Sciatic nerve (tissue), 2 donors: ENCODE measurements around the gene USP9X. TPM values are rescaled to one million over a fixed set of nuclear protein-coding genes. Genes with fewer than 3 reads are reported as not detected.
"Not testable (repeated sequence)": the region's sequence is repeated elsewhere in the genome, so short reads cannot be mapped to it uniquely, and the experiment has no call there.

Experiments
- ATAC-seq: fragments of 200-7000 bp; cut with Tn5 transposase; one replicate; pipeline ENCODE4 v1.9.1; 2020; ENCODE audit warnings: mild to moderate bottlenecking, moderate library complexity
- DNase-seq: peaks from one replicate; pipeline ENCODE4 v3.0.0-alpha.2; 2020; ENCODE audit warnings: low spot score
- intact Hi-C: fragments of 100-400 bp; cut with DNase I; formaldehyde crosslinking; loops from one replicate; pipeline ENCODE4 v1.14.2; 2022
- total RNA-seq: library from RNA; stranded (reverse); fragmentation: NEBNext Ultra II Directional; extraction: Animal tissue kit (Norgen Biotek cat#: 25700); gene quantifications from one replicate; pipeline ENCODE4 v1.2.1, GENCODE V29; 2021
- donor health status: DM: no; HTN: no; CAD: no.
- donor health status: DM: no; HTN: no; CAD: no.

The USP9X gene
- total RNA-seq, 1 donor from 2014 or later: 97.2 TPM

DNA sequence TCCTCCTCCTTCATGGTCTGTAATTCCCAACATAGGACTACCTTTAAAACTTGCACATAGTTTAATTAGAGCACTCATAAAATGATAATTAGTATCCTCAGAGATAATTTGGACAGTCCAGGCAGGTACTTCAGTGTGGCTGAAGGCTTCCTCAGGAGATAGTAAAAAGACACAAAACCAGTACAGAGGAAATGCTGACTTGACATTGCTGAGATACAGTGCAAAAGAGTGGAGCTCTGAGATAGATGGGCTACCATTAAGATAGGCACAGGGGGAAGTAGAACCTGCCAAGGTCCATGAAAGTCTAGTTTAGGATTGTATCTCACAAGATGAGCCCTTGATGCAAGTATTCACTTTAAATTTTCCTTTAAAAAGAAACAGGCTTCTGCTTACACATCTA lies 91.0 kb downstream of the USP9X start:
- intact Hi-C loops: no loop called here
- ATAC-seq: no peak
- DNase-seq: no peak

DNA sequence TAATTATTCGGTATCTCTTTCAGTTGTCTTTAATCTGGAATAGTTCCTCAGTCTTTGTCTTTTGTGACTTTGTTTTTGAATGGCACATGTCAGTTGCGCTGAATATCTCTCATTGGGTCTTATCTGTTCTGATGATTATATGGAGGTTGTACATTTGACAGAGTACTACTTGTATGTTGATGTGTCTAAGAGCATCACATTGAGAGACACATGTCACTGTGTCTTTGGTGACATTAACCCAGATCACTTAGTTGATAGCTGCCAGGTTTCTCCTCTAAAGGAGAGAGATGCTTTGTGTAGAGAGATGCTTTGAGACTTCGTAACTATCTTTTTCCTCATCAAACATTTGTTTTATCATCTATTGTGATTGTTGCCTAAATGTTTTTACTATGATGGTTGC lies 92.1 kb downstream of the USP9X start:
- intact Hi-C loops: no loop called here
- DNase-seq (no peak), ATAC-seq (no peak)

- ATAC-seq (no peak), DNase-seq (no peak)
- intact Hi-C loops: no loop called here
These were observed 93.0 kb downstream of the USP9X start for GRCh38 chrX:41178201-41178600.

DNA sequence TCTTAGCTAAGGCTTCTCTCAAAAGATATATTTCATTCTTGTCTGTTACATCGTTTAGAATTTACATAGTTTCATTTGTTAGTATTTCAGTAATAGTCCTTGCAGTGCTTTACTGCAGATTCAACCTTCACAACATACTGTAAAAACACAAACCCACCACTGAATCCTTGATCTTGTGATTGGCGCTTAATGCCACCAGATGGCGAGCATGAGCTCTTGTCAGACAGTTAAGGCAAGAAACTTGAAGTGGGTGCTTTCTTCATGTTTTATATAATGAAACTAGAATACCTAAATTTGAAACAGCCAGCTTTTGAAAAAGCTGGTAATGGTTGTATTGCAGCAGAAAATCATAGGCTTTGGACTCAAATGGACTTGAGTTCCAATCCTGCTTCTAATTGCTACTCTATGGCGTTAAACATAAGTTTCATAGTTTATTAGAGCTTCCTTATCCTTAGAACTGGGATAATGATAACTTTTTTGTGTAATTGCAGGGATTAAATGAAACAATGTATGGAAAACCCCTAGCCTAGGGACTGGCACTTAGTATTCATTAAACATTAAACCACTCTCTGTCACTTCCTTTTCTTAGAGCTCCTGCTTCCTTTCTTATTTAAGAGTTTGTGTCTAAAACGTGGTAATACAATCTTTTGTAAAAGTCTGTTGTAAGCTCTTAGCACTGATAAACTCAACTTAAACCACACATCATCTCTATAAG lies 95.1 kb downstream of the USP9X start:
- ATAC-seq (peak; percentile 70), DNase-seq (peak; percentile 67)
- intact Hi-C loops: no loop called here

DNA sequence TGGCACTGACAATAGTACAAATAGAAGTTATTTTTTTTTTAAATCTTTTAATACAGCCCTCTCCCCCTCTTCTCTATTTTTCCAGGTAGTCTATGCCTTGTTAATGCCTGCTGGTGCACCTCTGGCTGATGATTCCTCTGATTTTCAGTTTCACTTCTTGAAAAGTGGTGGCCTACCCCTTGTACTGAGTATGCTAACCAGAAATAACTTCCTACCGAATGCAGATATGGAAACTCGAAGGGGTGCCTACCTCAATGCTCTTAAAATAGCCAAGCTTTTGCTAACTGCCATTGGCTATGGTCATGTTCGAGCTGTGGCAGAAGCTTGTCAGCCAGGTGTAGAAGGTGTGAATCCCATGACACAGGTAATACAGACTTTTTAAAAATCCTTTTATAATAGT lies 99.1 kb downstream of the USP9X start:
- DNase-seq (no peak), ATAC-seq (no peak)
- intact Hi-C loops: no loop called here

- DNase-seq, ATAC-seq, intact Hi-C loops: not testable (repeated sequence)
These were observed 101.7 kb downstream of the USP9X start for GRCh38 chrX:41186946-41187345.

DNA sequence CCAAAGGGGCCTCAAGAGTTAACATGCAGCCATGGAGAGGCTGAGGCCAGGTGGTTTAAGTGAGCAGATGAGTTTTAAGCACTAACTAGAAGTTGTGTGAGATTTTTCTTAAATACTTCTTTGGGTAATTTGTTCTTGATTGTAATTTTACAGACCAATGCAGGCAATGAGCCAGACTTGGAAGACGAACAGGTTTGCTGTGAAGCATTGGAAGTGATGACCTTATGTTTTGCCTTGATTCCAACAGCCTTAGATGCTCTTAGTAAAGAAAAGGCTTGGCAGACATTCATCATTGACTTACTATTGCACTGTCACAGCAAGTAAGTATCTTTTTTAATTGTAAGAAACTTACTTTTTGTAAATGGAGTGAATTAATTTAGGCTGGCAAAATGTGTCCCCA lies 103.9 kb downstream of the USP9X start:
- intact Hi-C loops: no loop called here
- DNase-seq: no peak

GRCh38 chrX:41192880-41193279 lies 107.6 kb downstream of the USP9X start:
- ATAC-seq: no peak
- no peak for DNase-seq
- intact Hi-C loops: no loop called here

More for the DNA sequence above, 103.9 kb downstream of the USP9X start:
- ATAC-seq: no peak

GRCh38 chrX:41198410-41198809 lies 113.2 kb downstream of the USP9X start:
- intact Hi-C loops: no loop called here
- ATAC-seq (no peak), DNase-seq (no peak)

GRCh38 chrX:41200785-41201184 lies 115.5 kb downstream of the USP9X start:
- intact Hi-C loops: no loop called here
- DNase-seq: no peak
- ATAC-seq: no peak

GRCh38 chrX:41209853-41210252 lies 124.6 kb downstream of the USP9X start:
- intact Hi-C loops: no loop called here
- ATAC-seq (no peak), DNase-seq (no peak)

DNA sequence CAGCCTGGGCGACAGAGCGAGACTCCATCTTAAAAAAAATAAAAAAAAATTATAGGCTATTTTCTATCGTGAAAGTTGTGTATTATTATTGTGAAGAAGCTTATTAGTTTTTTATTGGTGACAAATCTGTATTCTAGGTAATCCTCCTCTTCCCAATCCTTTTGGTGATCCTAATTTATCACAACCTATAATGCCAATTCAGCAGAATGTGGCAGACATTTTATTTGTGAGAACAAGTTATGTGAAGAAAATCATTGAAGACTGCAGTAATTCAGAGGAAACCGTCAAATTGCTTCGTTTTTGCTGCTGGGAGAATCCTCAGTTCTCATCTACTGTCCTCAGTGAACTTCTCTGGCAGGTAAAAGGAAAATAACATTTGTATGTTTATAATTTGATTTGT lies 139.4 kb downstream of the USP9X start:
- ATAC-seq: no peak
- DNase-seq: no peak
- intact Hi-C loops: no loop called here

- DNase-seq (no peak), ATAC-seq (no peak)
- intact Hi-C loops: no loop called here
These were observed 148.7 kb downstream of the USP9X start for GRCh38 chrX:41233988-41234387.

DNA sequence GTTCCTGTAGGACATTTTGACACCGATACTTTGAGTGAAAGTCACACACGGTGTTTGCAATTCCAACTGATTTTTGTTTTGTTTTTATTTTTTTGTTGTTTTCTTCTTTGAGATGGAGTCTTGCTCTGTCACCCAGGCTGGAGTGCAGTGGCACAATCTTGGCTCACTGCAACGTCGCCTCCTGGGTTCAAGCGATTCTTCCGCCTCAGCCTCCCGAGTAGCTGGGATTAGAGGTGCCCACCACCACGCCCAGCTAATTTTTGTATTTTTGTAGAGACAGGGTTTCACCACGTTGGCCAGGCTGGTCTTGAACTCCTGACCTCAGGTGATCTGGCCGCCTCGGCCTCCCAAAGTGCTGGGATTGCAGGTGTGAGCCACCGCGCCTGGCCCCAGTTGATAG lies 149.2 kb downstream of the USP9X start:
- intact Hi-C loops, ATAC-seq, DNase-seq: not testable (repeated sequence)

DNA sequence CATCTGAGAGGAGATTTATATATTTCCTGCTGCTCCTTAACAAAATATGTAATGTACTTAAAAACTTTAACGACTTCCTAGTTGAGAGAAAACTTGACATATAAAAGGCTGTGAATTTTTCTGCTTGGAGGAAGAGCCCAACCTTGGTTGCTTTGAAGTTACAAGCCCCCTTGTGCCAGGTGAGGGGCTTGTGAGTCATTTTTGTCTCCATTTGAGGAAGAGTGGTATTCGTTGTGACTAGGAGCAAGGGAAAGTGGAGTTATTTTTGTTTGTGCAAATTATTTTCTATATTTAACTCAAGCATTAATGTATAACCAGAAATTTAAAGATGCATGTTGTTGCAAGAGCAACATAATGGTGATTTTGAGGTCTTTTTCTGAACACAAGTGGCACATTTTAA lies 149.7 kb downstream of the USP9X start:
- DNase-seq (no peak), ATAC-seq (no peak)
- intact Hi-C loops: no loop called here

DNA sequence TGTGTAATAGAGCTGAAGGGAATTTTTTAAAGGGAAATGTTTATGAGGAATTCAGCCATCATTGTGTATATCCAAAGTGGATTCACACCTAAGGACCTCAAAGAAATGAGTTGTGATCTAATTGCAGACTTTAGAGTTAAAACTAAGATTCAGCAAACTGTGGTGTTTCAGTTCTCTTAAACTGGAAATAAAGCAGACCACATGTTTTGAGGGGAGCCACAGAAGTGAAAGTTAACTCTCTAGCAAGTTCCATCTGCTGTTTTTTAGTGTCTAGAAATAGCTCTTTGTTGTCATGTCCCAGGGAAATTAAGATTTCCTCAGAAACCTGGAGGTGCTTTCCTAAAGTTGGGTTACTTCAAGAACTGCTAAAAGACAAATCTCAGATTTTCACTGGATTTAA lies 151.4 kb downstream of the USP9X start:
- intact Hi-C loops: no loop called here
- DNase-seq (no peak), ATAC-seq (peak; percentile 28)

GRCh38 chrX:41240509-41240908 lies 155.3 kb downstream of the USP9X start:
- intact Hi-C loops: no loop called here
- DNase-seq: no peak
- ATAC-seq: no peak

- DNase-seq (no peak), ATAC-seq (no peak)
- intact Hi-C loops: no loop called here
These were observed 156.7 kb downstream of the USP9X start for GRCh38 chrX:41241962-41242361.

GRCh38 chrX:41245641-41246040 lies 160.4 kb downstream of the USP9X start:
- intact Hi-C loops: no loop called here
- DNase-seq: no peak
- no peak for ATAC-seq

DNA sequence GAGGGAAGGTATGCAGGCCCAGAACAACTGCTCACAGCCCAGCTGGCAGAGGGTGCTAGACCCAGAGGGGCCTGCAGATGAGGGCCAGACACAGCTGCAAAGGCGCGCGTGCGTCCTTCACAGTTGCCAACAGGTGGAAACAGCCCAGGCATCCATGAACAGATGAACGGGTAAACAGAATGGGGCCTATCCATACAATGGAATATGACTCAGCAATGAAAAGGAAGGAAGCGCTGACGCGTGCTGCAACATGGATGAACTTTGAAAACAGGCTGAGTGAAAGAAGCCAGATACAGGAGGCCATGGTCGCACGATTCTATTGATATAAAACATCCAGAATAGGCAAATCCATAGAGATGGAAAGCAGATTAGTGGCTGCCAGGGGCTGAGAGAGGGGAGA lies 165.6 kb downstream of the USP9X start:
- DNase-seq (no peak), ATAC-seq (no peak)
- intact Hi-C loops: no loop called here

DNA sequence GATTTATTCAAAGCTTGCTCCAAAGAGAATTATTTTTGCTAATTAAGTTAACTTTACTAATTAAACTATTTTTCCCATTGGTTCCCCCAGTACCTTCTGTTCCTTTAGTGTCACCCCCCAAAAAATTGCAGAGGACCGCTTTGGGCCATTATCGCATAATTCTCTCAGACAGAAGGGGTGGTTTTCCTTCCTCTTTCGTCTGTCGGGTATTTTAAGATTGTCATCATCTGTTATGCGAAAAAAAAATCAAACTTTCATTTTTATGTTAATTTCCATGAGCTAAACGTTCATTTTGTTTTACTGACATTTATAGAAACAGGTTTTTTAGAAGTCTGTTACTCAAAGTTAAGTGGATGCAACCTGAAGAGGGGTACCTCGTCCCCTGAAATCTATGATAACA lies 172.6 kb downstream of the USP9X start:
- intact Hi-C loops: loop anchor here (2.0 kb wide), 1 partner anchor 29 kb away; no protein-coding TSS in a partner anchor

More for the DNA sequence above, 172.6 kb downstream of the USP9X start:
- ATAC-seq (no peak), DNase-seq (no peak)
